Left colon (tissue), 2 donors: ENCODE measurements around the gene NOX3. TPM values are rescaled to one million over a fixed set of nuclear protein-coding genes. Genes with fewer than 3 reads are reported as not detected.
"Not testable (repeated sequence)": the region's sequence is repeated elsewhere in the genome, so short reads cannot be mapped to it uniquely, and the experiment has no call there.

Experiments
- ATAC-seq: fragments of 200-7000 bp; cut with Tn5 transposase; one replicate; pipeline ENCODE4 v1.9.1; 2020; ENCODE audit warnings: mild to moderate bottlenecking, moderate library complexity
- DNase-seq, 2 donors: peaks; one replicate each; pipeline ENCODE4 v3.0.0-alpha.2; 2020
- intact Hi-C, 2 donors: fragments of 100-400 bp; cut with DNase I in 1 of 2; cut with micrococcal nuclease in 1 of 2; formaldehyde crosslinking; loops; one replicate each; pipeline versions ENCODE4 v1.11.2 to v1.14.0; 2022; cut with DNase I, micrococcal nuclease
- total RNA-seq, 2 donors: library from RNA; stranded (reverse); fragmentation: NEBNext Ultra II Directional; extraction: Animal tissue kit (Norgen Biotek cat#: 25700); gene quantifications; one replicate each; pipeline ENCODE4 v1.2.1, GENCODE V29; 2021
- donor health status: DM: no; HTN: no; CAD: no.
- donor health status: DM: yes; HTN: yes; CAD: no.

Gene NOX3
- total RNA-seq, 2 donors from 2014 or later: not detected

GRCh38 chr6:155472886-155473285 is 17.2 kb upstream of the NOX3 start:
- DNase-seq (no peak), ATAC-seq (no peak)
- intact Hi-C loops: no loop called here

GRCh38 chr6:155470979-155471616 is 15.5 kb upstream of the NOX3 start:
- DNase-seq, ATAC-seq, intact Hi-C loops: not testable (repeated sequence)

DNA sequence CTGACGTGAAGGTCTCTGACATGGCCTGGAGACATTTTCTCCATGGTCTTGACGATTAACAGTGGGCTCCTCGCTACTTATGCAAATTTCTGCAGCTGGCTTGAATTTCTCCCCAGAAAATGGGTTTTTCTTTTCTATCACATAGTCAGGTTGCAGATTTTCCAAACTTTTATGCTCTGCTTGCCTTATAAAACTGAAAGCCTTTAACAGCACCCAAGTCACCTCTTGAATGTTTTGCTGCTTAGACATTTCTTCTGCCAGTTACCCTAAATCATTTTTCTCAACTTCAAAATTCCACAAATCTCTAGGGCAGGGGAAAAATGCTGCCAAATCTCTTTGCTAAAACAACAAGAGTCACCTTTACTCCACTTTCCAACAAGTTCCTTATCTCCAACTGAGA is 12.9 kb upstream of the NOX3 start:
- ATAC-seq, intact Hi-C loops, DNase-seq: not testable (repeated sequence)

DNA sequence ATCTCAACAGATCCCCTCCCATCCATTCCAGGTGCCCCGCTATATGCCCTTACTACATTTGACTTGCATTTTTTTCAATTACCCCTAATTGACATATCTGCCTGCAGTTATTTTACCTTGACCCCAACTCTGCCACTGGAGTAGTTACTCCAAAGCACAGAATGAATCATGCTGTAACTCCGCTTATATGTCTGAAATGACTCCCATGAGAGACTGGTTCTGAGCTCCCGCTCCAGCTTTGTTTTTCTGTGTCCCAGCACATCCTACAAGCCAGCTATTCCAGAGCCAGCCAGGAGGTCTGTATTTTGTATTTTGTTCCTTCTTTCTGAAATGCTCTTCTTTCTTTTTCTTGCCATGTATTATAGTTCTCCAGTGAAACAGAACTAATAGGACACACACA is 10.9 kb upstream of the NOX3 start:
- no peak for DNase-seq
- intact Hi-C loops: no loop called here

GRCh38 chr6:155461556-155461955 is 5.9 kb upstream of the NOX3 start:
- ATAC-seq: no peak
- intact Hi-C loops: no loop called here
- DNase-seq: no peak

More for the DNA sequence above, 10.9 kb upstream of the NOX3 start:
- ATAC-seq: no peak

GRCh38 chr6:155454471-155454870 is 1.2 kb downstream of the NOX3 start:
- DNase-seq (no peak), ATAC-seq (no peak)
- intact Hi-C loops: no loop called here

DNA sequence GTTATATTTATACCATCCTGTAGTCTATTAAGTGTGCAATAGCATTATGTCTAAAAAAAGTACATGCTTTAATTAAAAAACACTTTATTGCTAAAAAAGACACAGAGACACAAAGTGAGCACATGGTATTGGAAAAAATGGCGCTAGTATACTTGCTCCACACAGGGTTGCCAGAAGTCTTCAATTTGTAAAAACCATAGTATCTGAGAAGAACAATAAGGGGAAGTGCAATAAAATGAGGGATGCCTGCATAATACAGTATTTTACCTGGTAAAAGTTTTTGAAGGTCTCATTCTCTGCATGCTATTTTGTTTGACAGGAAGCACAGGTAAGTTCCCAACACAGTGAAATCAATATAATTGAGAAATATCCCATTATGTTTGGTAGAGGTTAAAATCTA is 1.6 kb downstream of the NOX3 start:
- intact Hi-C loops: no loop called here
- ATAC-seq (no peak), DNase-seq (no peak)

- DNase-seq (no peak), ATAC-seq (no peak)
- intact Hi-C loops: no loop called here
Measured at GRCh38 chr6:155452576-155452975, 3.1 kb downstream of the NOX3 start.

- ATAC-seq, intact Hi-C loops, DNase-seq: not testable (repeated sequence)
Measured at GRCh38 chr6:155451530-155451929, 4.1 kb downstream of the NOX3 start.

DNA sequence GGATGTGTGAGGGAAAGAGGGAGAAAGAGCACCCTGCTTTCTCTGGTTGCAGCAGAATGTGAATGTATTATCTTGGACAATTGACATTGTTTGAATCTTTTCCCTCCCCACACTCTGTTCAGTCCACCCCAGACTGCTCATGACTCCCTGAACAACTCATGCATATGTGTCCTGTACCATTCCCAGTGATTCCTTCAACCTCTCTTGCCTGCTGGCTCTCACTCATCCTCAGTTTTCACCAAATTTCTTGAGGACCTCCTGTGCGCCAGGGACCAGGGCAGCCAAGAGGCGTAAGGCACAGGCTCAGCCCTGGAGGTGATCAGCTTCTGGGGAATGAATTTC is 5.4 kb downstream of the NOX3 start:
- intact Hi-C loops: no loop called here
- no peak for ATAC-seq
- DNase-seq: no peak

DNA sequence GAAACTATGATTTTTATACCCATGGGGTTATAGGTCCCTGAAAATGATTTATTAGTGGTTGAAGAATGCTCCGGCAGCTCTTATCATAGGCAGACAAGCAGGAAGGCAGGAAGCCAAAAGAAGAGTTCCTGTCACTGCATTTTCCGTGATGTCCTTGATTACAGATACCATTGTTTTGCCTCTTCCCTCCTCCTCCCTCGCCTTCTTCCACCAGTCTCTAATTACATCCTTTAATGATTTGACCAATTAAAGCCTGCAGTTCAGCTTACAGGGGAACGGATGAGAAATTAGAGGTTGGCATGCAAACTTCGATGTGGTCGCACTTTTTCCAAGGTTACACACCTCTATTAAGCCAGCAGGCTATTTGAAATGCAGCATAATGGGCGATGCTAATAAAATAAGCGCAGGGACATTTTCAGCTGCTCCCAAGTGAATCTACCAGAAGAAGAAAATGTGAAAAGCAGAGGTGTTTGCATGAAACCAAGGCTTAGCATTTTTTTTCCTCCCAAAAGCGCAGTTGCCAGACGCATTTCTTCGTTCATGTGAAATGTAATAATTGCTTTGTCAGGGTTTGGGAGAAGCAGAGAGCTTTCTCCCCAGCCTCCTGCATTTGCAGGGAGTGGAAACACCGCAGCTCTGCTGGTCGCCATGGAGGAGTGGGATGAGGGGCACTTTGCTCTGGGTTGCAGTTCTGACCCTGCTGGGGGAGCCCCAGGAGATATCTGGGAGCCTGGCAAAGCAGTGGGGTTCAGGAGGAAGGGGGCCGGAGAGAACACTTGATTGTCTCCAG is 6.0 kb downstream of the NOX3 start:
- ATAC-seq (no peak), DNase-seq (no peak)
- intact Hi-C loops: no loop called here

DNA sequence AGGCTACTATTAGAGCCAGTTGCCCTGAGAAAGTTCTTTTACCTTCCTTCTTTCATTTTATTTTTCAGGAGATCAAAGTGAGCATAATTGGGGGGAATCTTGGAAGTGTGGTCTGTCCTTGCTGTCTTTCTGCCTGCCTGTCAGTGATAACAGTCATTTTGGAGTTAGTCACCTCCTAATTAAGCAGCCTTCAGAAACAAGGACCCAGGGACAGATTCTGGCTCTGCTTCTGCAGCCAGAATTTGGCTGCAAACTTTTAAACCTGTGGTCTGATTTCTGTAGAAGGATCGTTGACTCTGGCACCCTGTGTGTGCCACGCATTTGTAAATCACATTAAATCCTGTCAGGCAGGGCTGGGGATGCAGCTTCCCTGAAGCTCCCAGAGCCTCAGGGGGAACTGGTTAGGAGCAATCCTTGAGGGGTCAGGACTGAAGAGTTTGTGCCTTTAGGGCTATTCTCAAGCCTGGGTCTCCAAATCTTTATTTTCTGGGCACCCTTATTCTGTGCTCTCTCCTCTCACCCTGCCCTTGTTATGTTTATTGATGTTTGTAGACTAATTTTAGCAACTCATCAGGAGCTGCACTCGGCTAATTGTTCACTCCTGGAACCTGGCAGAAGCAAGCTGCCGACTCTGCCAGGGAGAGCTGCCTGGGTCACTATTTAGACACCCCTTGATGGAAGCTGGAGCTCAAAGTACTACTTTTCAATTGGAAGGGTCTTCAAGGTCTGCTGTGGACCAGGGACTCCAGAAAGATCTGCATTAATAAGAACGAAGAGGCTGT is 6.8 kb downstream of the NOX3 start:
- ATAC-seq (no peak), DNase-seq (no peak)
- intact Hi-C loops: no loop called here

DNA sequence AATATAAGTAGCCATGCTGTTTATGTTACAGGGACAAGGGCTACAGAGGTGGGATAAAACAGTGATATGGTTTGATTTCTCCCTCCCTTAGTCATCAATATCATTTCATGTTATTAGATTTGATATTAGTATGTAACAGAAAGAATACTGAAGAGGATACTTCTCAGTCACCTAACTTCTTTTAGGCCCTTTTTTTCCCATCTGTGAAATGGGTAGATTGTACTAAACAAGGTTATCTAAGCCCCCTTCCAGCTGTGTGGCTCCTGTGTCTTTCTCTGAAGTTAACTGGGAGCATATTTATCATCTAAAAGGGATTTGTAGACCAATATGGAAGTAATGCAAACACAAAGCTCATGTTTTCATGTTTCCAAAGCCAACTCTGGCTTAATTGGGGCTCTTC is 7.7 kb downstream of the NOX3 start:
- DNase-seq: no peak
- no peak for ATAC-seq
- intact Hi-C loops: no loop called here

GRCh38 chr6:155444952-155445903 is 10.4 kb downstream of the NOX3 start:
- no peak for DNase-seq
- no peak for ATAC-seq
- intact Hi-C loops: no loop called here

GRCh38 chr6:155444120-155444917 is 11.3 kb downstream of the NOX3 start:
- DNase-seq: no peak
- intact Hi-C loops: no loop called here
- ATAC-seq: no peak

- intact Hi-C loops: no loop called here
- ATAC-seq: no peak
- DNase-seq: no peak
Measured at GRCh38 chr6:155443168-155443567, 12.5 kb downstream of the NOX3 start.

- intact Hi-C loops: no loop called here
- ATAC-seq: no peak
Measured at GRCh38 chr6:155442562-155442961, 13.1 kb downstream of the NOX3 start.

DNA sequence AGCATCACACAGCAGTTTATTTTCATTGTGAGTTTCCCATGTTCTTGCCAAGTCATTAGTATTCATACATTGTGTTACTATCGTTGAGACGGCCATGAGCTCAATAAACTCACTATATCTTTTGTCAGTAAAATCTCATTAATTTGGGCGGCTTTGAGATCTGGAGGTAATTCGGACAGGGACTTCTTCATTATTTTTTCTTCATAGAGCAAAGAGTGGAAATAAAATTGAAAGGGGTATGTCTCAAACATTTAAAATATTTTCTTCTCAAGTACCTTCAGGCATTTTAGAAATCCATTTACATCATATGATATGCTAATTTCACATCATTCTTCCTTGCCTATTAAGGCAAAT is 14.6 kb downstream of the NOX3 start:
- ATAC-seq (no peak), DNase-seq (no peak)
- intact Hi-C loops: no loop called here

More at GRCh38 chr6:155442562-155442961, 13.1 kb downstream of the NOX3 start:
- DNase-seq: no peak
